NCI-H345 treated with DMSO at 0.1 percent for 48 hours (cell line): ENCODE data around the gene TRAK1.

ENCODE experiments used
- DNase-seq: peaks from one replicate; lab custom pipeline; 2025; ENCODE audit not compliant: unreplicated experiment; lab: John Stamatoyannopoulos, UW

TRAK1 gene

DNA sequence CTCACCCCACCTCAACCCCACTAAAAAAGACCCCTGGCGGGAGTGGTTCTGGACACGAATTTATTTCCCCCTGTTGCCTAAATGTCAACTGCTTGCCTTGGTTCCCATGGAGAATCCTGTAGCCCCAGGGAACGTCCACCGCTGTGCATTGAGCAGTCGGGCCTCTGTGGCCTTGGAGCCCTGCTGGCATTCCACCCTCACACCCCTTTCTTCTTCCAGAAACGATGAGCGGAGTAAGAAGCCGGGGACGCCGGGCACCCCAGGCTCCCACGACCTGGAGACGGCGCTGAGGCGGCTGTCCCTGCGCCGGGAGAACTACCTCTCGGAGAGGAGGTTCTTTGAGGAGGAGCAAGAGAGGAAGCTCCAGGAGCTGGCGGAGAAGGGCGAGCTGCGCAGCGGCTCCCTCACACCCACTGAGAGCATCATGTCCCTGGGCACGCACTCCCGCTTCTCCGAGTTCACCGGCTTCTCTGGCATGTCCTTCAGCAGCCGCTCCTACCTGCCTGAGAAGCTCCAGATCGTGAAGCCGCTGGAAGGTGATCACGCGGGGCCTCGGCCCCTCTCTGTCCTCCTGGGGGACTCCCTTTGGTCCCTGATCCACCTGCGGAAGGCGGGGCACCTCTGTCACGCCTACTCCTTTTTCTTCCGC is 111.2 kb downstream of the TRAK1 start:
- no peak for DNase-seq

DNA sequence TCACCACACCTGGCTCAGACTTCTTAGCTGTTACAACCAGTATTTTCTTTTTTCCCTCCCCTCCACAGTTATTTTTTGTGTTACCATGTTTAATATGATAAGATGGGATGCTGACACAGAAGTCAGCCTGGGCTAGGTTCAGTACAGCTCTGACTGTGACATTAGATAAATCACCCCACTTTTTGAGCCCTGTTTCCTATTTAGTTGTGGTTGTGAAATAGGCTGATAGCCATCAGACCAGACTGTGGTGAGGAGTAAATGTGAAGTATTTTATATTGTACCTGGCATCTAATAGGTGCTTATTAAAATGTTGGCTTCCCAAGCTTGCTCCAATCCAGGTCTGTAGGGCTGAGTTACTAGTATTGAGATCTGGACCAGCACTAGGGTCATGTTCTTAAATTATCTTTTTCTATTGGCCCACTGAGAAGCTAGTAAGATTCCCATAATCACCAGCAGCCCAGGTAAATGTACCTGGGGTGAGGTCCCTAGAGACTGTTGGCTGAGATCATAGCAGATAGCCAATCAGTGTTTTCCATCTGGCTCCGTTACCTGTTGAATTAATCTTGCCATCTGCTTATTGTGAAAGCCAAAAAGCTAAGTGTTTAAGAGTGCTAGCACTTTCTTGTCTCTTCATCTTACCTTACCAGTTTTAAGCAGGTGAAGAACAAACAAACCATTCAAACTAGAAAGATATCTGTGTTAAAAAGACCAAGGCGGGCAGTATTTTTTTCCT is 113.9 kb downstream of the TRAK1 start:
- DNase-seq: no peak

DNA sequence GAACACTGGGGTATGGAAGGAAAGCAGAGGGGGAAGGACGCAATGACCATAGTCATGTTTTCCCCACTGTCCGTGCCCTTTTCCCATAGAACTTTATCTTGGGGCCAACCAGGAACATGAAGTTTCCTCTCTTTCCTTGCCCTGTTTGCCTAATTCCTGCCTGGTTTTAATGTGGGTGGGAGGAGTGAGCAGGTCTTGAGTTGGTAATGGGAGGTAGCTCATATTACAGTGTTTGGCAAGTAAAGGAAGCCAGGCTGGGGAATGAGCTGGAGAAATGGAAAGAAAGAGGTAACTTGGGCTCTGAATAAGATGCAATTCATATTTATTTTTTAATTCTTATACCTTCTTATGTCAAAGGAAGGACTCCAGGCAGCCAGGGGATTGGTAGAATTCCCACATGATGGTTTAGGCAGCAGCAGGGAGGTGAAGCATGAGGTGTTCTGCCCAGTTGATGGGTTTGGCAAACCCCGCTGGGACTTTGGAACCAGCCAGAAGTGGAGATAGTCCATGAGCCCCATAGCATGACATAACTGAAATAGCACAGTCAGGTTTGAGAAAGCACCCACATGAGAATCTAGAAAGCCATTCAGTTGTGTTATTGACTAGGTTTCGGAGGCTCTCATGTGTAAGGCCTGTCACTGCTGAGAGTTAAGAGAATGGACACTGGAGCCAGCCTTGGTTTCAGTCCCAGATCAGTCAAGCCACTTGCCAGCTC is 114.8 kb downstream of the TRAK1 start:
- DNase-seq: no peak

DNA sequence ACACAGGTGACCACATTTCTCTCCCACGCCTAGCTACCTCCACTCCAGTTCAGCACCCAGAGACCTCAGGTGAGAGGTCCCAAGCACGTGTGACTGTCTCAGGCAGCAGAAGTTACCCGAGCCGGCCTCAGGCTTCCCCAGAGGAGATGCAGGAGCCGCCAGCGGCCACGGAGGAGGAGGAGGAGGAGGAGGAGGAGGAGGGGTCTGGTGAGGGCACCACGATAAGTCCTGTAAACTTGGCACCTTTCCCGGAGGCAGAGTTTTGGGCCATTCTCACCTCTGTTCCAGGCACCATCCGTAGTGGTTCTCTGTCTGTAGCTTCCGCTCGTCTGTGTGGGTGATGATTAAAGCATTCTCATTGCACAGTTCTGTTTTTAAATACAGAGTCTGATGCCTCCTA is 118.8 kb downstream of the TRAK1 start:
- no peak for DNase-seq

DNA sequence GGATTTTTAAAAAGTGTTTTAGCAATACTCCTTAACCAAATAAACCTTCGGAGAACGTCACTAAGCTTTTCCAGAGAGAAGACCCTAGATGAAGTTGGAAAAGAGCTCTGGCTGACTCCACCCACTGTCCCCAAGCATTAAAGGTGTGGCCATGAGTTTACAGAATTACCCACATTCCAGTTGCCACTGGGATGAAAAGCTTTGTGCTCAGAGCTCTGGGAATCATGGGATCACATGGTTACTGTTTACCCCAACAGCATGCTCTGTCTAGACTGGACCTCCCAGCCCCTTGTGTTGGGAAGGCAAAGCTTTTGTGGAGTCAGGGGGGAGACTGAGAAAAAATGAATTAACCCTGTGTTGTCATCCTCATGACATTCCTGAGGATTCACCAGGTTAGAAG is 119.6 kb downstream of the TRAK1 start:
- no peak for DNase-seq

DNA sequence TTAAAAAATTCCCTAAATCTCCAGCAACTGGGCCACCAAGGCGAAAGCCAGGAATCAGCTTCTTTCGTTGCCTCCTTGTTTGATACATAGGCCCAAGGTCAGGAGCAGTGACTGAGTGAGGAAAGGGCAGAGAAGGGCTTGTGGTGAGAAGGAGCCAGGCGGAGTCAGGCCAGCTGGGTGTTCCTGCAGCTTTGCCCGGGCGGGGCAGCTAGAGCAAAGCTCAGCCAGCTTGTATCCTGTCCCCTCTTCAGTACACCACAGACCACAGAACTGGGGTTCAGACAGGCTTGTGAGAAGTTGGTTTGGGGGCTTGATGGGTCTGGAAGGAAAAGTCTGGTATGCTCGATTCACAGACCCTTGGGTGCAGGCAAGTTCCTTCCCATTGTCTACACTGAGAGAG is 122.3 kb downstream of the TRAK1 start:
- DNase-seq: no peak

DNA sequence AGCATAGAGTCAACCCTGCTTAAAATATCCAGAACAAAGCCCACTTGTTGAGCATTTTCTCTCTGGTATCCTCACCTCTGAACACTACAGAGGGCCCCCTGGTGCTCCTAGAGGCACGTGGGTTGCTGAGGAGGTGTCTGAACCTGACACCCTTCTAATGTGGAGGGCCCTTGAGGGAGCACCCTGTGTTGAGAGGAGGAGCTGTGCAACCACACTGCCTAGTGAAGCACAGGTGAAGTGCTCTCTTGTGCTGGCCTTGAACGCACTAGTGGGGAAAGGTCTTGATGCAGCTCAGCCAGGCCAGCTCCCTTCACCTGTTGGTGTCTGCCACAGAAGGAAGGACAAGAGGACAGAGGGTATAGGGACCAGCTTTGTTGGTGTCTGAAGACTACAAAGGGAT is 122.9 kb downstream of the TRAK1 start:
- DNase-seq: peak; percentile 91

DNA sequence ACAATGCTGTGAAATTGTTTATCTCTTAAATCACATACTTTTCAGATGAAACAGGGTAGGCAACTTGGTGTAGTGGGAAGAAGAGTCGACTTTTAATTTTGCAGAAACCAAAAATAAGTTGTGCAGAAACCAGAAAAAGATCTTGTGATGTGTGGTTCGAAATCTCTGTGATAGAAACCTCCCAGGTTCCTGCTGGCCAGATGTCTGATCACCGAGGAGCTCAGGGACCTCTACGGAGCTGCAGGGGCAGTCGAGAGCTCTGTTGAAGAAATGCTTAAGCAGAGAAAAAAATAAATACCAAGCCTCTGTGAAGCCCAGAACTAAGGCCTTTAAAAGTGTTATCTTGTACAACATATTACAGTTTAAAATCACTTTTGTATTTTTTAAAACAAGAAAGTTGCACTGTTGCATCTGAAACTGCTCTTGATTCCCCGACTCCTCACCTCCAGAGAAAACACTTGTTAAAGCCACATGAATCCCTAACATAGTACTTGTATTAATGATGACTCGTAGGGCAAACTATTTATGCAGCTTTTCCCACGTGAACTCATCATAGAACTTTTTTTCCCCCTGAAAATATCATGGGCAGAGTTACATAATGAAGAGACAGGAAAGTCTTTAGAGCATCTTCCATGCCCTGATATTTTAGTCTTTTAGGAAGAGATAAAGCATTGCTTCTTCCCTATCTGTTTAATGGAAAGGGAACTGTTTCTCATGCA is 123.6 kb downstream of the TRAK1 start:
- DNase-seq: no peak

DNA sequence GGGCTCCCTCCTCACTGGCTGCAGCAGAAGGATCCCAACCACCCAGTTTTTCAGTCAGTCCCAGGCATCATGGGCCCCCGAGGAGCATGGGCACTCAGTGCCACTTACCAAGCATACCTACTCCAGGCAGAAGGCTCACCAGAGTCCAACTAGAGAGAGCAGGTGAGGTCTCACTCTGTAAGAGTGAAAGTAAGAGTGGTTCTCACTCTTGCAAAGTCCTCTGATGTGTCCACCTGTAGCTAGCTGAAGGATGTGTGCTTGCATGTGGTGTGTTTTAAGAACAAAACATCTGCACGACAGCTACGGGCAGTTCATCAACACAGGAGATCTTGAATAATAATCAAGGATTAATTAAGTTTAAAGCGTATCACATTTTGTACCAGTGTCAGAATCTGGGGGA is 125.1 kb downstream of the TRAK1 start:
- no peak for DNase-seq

DNA sequence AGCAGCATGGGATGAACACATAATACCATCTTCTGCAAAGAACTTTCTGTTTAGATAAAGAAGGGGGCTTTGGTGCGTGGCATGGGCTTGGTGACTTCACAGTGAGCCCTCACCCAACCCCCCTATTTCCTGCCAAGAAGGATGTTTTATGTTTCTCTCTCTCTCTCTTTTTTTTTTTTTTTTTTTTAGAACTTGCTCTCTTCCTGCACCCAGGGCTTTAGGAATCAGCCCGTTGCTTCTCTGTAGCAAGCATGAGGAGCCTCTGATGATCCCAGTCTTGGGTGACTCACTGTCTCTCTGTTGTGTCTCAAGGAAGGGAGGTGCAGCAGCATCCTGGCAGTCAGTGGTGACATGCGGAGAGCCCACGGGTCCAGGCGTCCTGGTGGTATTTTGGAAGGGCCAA is 125.8 kb downstream of the TRAK1 start:
- DNase-seq: no peak

DNA sequence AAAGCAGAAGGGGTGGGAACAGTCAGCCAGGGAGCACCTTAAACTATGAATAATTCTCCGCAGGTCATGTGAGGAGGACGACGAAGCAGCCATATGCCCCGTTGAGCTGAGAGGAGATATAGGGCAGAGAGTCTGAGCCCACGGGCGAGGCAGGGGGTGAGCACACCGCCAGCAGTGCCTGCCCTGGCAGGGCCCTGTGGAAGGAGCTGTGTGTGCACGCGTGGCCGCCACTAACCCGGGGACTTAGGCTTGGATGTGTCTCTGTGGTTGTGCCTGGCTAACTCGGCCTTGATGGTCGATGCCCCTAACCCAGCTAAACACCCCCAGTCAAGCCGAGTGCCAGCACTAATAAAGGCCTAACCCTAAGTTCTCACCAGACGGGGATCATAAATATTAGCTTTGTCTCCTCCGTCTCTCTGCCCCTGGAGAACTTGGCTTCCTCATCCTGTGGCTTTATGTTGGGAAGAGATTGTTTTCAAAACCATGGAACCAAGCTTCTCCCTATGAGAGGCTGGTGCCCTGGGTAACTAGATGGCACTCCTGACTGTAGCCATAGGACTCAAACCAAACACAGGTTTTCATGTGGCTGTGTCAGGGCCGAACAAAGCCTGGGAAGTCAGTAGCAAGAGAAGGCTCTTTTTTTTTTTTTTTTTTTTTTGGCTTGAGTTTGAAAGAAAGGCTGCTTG is 129.4 kb downstream of the TRAK1 start:
- DNase-seq: no peak

DNA sequence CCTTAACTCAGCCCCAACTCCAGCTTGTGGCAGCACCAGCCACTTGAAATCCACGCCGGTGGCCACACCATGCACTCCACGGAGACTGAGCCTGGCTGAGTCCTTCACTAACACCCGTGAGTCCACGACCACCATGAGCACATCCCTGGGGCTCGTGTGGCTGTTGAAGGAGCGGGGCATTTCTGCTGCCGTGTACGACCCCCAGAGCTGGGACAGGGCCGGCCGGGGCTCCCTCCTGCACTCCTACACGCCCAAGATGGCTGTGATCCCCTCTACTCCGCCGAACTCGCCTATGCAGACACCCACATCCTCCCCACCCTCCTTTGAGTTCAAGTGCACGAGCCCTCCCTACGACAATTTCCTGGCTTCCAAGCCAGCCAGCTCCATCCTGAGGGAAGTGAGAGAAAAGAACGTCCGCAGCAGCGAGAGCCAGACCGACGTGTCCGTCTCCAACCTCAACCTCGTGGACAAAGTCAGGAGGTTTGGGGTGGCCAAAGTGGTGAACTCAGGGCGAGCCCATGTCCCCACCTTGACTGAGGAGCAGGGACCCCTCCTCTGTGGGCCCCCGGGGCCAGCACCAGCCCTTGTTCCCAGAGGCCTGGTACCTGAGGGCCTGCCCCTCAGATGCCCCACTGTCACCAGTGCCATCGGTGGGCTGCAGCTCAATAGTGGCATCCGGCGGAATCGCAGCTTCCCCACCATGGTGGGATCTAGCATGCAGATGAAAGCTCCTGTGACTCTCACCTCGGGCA is 132.0 kb downstream of the TRAK1 start:
- DNase-seq: no peak

DNA sequence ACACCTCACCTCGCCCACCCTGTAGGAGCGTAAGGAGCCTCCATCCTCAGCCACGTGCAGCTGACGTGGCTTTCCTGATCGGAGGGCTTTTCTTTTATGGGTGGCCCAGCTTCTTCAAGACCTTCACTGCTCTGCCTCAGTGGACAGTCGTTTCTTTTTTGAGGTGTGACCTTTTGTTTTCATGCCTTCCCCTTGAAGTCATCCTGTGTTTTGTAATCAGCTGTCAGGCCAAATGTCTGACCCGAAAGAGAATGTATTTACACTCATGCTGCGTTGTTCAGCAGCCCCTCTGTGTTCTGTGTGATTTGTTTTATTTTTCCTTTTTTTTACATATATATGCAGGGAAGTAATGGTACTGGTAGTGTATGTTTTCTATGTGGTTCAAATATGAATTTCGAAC is 133.0 kb downstream of the TRAK1 start:
- DNase-seq: no peak

DNA sequence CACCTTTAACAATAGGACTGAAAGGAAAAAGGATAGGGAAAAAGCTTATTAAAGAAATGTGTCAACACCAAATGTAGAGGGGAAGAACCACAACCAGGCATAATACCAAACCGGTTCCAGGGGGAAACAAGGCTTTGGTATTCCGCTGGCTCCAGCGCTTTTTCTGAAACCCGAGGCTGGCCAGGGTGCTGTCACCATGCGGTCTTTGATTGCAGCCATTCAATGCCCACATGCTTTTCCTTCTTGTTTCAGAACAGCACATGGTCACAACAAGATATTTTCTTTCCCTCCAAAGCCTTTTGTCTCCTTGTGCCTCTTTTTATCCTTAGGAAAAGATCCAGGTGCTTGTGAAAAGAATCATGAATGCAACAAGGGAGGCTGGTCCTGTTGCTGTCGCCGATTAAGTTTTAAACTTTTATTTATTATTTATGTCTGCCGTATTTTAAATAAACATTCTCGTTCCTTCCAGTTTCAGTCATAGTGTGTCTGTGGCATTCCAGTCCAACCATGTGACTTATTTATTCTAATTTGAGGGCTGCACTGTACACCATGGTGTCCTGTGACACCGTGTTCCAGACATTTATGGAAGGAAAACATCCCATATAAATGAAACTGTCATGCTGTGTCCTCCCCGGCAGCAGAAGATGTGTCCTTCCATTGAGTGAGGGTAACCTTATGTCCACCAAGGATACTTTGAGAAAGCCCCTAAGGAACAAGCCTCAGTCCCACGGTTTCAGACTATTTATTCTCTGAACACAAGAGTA is 133.7 kb downstream of the TRAK1 start:
- DNase-seq: no peak

DNA sequence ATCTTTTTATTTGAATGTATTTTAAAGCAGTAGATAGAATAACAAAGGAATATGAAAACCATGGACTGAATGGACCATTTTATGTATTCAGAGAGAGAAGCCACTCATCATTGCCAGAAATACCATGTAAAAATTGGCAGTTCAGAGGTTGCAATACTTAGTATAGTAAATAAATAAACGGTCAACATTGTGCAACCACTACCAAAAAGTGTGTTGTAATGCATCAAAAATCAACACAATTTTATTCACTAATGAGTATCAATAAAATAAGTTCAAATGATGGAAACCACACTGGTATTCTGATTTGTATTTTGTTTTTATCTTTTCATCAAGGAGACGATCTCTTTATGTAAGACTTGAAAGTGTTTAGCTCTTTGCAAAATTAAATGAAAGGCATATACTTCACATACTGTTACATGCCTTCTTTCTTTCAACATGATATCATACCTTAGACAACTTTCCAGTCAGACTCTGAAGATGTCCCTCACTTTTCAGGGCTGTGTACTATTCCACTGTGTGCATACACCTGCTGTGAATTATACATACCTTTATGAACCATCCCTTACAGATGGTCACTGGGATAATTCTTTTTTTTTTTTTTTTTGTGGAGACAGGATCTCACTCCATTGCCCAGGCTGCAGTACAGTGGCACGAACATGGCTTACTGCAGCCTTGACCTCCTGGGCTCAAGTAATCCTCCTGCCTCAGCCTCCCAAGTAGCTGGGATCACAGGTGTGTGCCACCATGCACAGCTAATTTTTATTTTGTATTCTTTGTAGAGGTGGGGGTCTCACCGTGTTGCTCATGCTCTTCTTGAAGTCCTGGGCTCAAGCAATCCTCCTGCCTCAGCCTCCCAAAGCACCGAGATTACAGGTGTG is 134.6 kb downstream of the TRAK1 start:
- no peak for DNase-seq

DNA sequence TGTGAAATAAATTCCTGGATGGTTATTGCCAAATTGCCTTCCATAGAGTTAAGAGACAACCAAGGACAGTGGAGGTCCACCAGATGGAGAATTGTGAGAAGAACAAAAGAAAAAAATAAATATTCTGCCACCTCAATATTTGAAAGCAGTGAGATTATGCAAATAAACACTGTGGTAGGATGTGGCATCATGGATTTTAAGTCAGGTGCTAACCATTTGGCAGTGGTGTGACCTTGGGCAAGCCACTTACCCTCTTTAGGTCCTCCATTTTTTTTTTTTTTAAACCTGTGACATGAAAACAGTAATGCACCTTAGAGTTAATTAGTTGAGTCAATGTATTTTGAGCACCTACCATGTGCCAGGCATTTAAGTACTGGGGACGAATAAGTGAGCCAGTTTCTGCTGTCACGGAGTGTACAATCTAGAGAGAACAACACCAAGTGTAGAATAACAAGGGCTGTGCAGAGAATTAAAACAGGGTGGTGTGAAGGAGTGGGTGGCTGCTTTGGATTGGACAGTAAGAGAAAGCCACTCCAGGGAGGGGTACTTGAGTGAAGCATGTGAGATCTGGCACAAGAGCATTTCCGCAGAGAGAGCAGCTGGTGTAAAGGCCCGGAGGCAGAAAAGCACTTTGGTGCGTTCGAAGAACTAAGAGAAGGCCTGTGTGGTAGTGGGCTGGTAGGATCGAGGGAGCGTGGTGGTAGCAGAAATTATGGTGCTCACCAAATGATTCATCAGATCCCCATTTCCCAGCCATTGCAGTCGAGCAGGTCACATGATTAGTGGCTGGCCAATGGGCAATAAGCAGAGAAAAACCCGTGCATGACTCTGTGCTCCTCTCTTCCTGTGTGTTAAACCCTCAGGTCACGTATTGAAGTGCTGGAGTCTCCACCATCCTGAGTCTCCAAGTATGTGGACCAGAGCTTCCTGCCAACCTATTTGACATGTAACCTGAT is 135.6 kb downstream of the TRAK1 start:
- DNase-seq: no peak

DNA sequence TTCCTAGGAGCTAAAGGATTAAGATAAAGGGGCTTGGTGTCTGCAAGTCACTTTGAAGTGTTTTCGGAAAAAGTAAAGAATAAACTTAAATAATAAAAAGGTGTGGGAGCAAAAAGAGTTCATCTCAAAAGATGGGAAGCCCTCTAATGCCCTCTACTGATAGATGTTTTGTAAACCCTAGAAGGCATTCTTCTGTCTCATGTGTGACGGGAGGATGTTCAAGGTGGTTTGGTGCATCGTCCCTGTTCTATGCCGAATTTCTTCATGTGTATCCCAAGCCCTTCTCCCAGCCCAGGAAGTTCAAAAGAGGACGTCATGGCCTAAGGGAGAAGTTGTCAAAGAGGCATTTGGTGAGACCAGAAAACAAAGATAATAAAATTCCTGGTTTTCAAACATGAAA is 137.6 kb downstream of the TRAK1 start:
- no peak for DNase-seq
